ENCODE data around the gene CYP27C1. TPM values are rescaled to one million over a fixed set of nuclear protein-coding genes. Genes with fewer than 3 reads are reported as not detected.

Gene CYP27C1
- total and polyA plus RNA-seq, 2 donors from 2014 or later: 0.35 TPM; not detected in 1

DNA sequence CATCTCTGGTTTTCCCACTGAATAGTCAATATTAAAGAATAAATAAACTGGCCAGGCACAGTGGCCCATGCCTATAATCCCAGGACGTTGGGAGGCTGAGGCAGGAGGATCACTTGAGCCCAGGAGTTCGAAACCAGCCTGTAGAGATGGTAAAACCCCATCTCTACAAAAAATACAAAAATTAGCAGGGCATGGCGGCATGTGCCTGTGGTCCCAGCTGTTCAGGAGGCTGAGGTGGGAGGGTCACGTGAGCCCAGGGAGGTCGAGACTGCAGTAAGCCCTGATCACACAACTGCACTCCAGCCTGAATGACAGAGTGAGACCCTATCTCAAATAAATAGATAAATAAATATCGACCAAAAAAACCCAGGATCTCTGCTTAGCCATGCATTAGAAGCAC is 63.0 kb downstream of the CYP27C1 start:
- intact Hi-C loops (cut with DNase I): no loop called here
- H3K27me3 ChIP-seq (ENCODE audit: control insufficient read depth, insufficient read depth, low read length): no peaks in the 10 kb centered on the region

DNA sequence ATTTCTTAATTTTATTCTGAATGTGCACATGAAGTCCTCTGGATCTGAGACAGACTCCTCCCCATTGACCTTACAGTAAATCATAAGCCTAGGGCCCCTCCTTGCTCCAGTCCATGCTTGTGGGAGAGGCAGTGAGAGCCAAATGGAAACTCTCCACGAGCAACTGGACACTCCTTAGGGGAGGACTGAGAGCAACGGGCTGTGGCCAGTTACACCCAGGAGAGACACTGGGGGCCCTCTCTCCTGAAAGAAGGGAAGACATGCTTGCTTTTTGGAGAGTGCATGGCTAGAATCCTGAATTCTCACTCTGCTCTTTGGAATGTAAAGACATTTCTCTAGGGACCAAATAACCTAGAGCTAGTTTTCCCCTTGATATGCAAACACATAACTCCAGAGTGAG is 64.2 kb downstream of the CYP27C1 start:
- Histone ChIP-seq H3K4me3 (ENCODE audit: low read length in 3 of 3) (no peak overlapping the region), H3K9me3 (ENCODE audit: control insufficient read depth in 2 of 3, insufficient read depth in 1 of 3, low read length in 3 of 3) (no peaks in the 10 kb centered on the region), H3K4me1 (ENCODE audit: control insufficient read depth in 2 of 3, insufficient read depth in 2 of 3, low read depth in 1 of 3, low read length in 3 of 3) (peaks cover 2 to 15% (median 15%) of the 10 kb centered on the region in 3 donors), H3K27ac (ENCODE audit: low read depth in 2 of 2, low read length in 2 of 2) (peak overlapping the region in 1 of 2 donors; percentile 37), H3K27me3 (ENCODE audit: control insufficient read depth, insufficient read depth, low read length) (no peaks in the 10 kb centered on the region), H3K36me3 (ENCODE audit: control insufficient read depth in 2 of 3, insufficient read depth in 3 of 3, low read length in 3 of 3) (no peaks in the 10 kb centered on the region), H3K9ac (ENCODE audit: low read length in 3 of 3) (no peak overlapping the region)
- TF ChIP-seq, protein P1, sequence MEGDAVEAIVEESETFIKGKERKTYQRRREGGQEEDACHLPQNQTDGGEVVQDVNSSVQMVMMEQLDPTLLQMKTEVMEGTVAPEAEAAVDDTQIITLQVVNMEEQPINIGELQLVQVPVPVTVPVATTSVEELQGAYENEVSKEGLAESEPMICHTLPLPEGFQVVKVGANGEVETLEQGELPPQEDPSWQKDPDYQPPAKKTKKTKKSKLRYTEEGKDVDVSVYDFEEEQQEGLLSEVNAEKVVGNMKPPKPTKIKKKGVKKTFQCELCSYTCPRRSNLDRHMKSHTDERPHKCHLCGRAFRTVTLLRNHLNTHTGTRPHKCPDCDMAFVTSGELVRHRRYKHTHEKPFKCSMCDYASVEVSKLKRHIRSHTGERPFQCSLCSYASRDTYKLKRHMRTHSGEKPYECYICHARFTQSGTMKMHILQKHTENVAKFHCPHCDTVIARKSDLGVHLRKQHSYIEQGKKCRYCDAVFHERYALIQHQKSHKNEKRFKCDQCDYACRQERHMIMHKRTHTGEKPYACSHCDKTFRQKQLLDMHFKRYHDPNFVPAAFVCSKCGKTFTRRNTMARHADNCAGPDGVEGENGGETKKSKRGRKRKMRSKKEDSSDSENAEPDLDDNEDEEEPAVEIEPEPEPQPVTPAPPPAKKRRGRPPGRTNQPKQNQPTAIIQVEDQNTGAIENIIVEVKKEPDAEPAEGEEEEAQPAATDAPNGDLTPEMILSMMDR (IDR thresholded peaks at IDR 0.05; ENCODE audit: borderline replicate concordance, extremely low read depth, insufficient read depth): no peak
- no peak for FAIRE-seq
- intact Hi-C loops (cut with DNase I): no loop called here
- DNase-seq: peak; percentile 68 to 95 (median 85)

More for the DNA sequence above, 63.0 kb downstream of the CYP27C1 start:
- no peak overlapping the region for H3K9ac ChIP-seq (ENCODE audit: low read length in 3 of 3)
- H3K27ac ChIP-seq (ENCODE audit: low read depth in 2 of 2, low read length in 2 of 2): no peak overlapping the region
- TF ChIP-seq, protein P1 (IDR thresholded peaks at IDR 0.05; ENCODE audit: borderline replicate concordance, extremely low read depth, insufficient read depth): no peak
- no peaks in the 10 kb centered on the region for H3K9me3 ChIP-seq (ENCODE audit: control insufficient read depth in 2 of 3, insufficient read depth in 1 of 3, low read length in 3 of 3)
- no peak for FAIRE-seq
- no peak overlapping the region for H3K4me3 ChIP-seq (ENCODE audit: low read length in 3 of 3)
- DNase-seq: no peak
- no peaks in the 10 kb centered on the region for H3K36me3 ChIP-seq (ENCODE audit: control insufficient read depth in 2 of 3, insufficient read depth in 3 of 3, low read length in 3 of 3)
- H3K4me1 ChIP-seq (ENCODE audit: control insufficient read depth in 2 of 3, insufficient read depth in 2 of 3, low read depth in 1 of 3, low read length in 3 of 3): peaks cover 2 to 24% (median 18%) of the 10 kb centered on the region in 3 donors

DNA sequence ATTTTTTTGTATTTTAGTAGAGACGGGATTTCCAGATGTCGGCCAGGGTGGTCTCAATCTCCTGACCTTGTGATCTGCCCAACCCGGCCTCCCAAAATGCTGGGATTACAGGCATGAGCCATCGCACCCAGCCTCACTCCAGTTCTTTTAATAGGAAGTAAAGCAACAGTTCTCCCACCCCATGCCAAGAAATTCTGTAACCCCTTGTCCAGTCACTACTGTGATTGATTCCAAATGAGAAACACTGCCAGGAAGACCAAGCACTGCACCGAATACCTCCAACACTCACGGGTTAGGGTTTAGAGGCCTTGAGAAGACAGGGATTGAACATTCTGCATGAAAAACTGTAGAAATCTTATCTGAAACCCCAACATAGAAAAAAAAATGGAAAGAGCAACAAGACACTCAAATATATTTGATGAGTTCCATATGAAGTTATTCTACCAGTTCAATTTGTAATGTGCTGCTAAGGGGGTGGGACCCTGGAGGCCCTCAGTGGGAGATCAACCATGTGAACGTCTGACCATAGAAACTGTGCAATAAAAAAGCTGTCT is 65.0 kb downstream of the CYP27C1 start:
- intact Hi-C loops (cut with DNase I): no loop called here
- Histone ChIP-seq H3K9ac (ENCODE audit: low read length in 3 of 3) (no peak overlapping the region), H3K27ac (ENCODE audit: low read depth in 2 of 2, low read length in 2 of 2) (no peak overlapping the region), H3K9me3 (ENCODE audit: control insufficient read depth in 2 of 3, insufficient read depth in 1 of 3, low read length in 3 of 3) (no peaks in the 10 kb centered on the region), H3K4me3 (ENCODE audit: low read length in 3 of 3) (no peak overlapping the region), H3K36me3 (ENCODE audit: control insufficient read depth in 2 of 3, insufficient read depth in 3 of 3, low read length in 3 of 3) (no peaks in the 10 kb centered on the region), H3K27me3 (ENCODE audit: control insufficient read depth, insufficient read depth, low read length) (no peaks in the 10 kb centered on the region), H3K4me1 (ENCODE audit: control insufficient read depth in 2 of 3, insufficient read depth in 2 of 3, low read depth in 1 of 3, low read length in 3 of 3) (peaks cover 2 to 13% (median 10%) of the 10 kb centered on the region in 3 donors)
- TF ChIP-seq, protein P1 (IDR thresholded peaks at IDR 0.05; ENCODE audit: borderline replicate concordance, extremely low read depth, insufficient read depth): no peak
- DNase-seq (peak in 3 of 5 donors; percentile 62 to 88 (median 63)), FAIRE-seq (no peak)

DNA sequence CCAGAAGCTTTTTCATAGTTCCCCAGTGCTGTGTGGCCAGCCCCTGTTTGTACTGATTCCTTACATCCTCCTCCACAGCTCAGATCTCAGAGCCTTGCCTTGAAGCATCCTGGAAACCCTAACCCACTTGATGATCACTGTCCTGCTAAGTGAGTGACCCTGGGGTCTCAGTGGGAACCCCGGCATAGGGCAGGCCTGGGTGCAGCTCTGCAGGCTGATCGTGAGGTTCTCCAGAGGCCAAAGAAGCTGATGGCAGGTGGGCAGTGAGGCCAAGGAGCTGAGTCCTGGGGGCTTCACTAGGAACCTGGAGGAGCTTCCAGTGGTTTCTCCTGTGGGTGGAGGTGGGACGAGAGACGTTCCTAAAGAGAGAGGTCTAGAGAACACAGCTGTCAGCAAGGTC is 65.7 kb downstream of the CYP27C1 start:
- Histone ChIP-seq H3K36me3 (ENCODE audit: control insufficient read depth in 2 of 3, insufficient read depth in 3 of 3, low read length in 3 of 3) (no peaks in the 10 kb centered on the region), H3K4me3 (ENCODE audit: low read length in 3 of 3) (no peak overlapping the region), H3K9ac (ENCODE audit: low read length in 3 of 3) (no peak overlapping the region), H3K27me3 (ENCODE audit: control insufficient read depth, insufficient read depth, low read length) (no peaks in the 10 kb centered on the region), H3K4me1 (ENCODE audit: control insufficient read depth in 2 of 3, insufficient read depth in 2 of 3, low read depth in 1 of 3, low read length in 3 of 3) (peaks cover 2 to 13% (median 10%) of the 10 kb centered on the region in 3 donors), H3K9me3 (ENCODE audit: control insufficient read depth in 2 of 3, insufficient read depth in 1 of 3, low read length in 3 of 3) (no peaks in the 10 kb centered on the region), H3K27ac (ENCODE audit: low read depth in 2 of 2, low read length in 2 of 2) (no peak overlapping the region)
- DNase-seq (no peak), FAIRE-seq (no peak)
- TF ChIP-seq, protein P1 (IDR thresholded peaks at IDR 0.05; ENCODE audit: borderline replicate concordance, extremely low read depth, insufficient read depth): no peak
- intact Hi-C loops (cut with DNase I): no loop called here

All from kidney (tissue), 14 donors.